A549 (cell line): ENCODE measurements around the gene DRC3. TPM values are rescaled to one million over a fixed set of nuclear protein-coding genes. Genes with fewer than 3 reads are reported as not detected.

ENCODE experiments used
- ATAC-seq, 2 experiments: fragments of 200-7000 bp in 1 of 2; fragments of >200 bp in 1 of 2; cut with Nextera tagmentation in 1 of 2; cut with Tn5 transposase in 1 of 2; 3 replicates each; pipeline versions ENCODE4 v1.8.0 to v1.9.1; 2018 to 2020; ENCODE audit warnings: mild to moderate bottlenecking in 1 of 2, moderate library complexity in 1 of 2
- CTCF ChIA-PET: fragments of 300-600 bp; sonication (Branson Sonifier 250); formaldehyde crosslinking; extraction: SDS; loops from one replicate; lab custom pipeline; 2021; ENCODE audit warnings: antibody characterized with exemption, inconsistent platforms; lab: Yijun Ruan, JAX
- POLR2A ChIA-PET: fragments of 350-600 bp; formaldehyde crosslinking; extraction: SDS; loops from one replicate; lab custom pipeline; 2021; ENCODE audit warnings: antibody characterized with exemption, inconsistent platforms; lab: Yijun Ruan, JAX
- DNase-seq, 2 experiments: peaks; one replicate each; pipeline versions ENCODE4 v3.0.0 to v3.0.0-alpha.2; 2011 to 2016; ENCODE audit warnings: low read depth in 1 of 2, low spot score in 1 of 2
- FAIRE-seq: peaks from 2 replicates; lab custom pipeline; 2011; peaks lifted over from hg19 to GRCh38; lab: Jason Lieb, UNC
- H3K27ac ChIP-seq, 2 experiments: fragments of >200 bp; sonication (Bioruptor Twin); formaldehyde crosslinking; 3 replicates each; pipeline ENCODE4 v1.5.1; 2016 to 2017
- H3K4me1 ChIP-seq: fragments of >200 bp; sonication (Bioruptor Twin); formaldehyde crosslinking; 3 replicates; pipeline ENCODE4 v1.6.1; 2016
- H3K4me2 ChIP-seq: fragments of >200 bp; sonication (Bioruptor Twin); formaldehyde crosslinking; 3 replicates; pipeline ENCODE4 v1.6.1; 2016
- H3K4me3 ChIP-seq: fragments of >200 bp; sonication (Bioruptor Twin); formaldehyde crosslinking; 3 replicates; pipeline ENCODE4 v1.5.1; 2016
- H3K9me3 ChIP-seq: fragments of >200 bp; sonication (Bioruptor Twin); formaldehyde crosslinking; 3 replicates; pipeline ENCODE4 v1.6.1; 2016
- CHD2 ChIP-seq: fragments of 150-350 bp; IDR thresholded peaks from 2 replicates; pipeline ENCODE4 v1.6.1; 2014; ENCODE audit warnings: low read length; ENCODE audit not compliant: partially characterized antibody
- GATA3 ChIP-seq: IDR thresholded peaks from 2 replicates; pipeline ENCODE4 v1.6.1; 2012; ENCODE audit warnings: borderline replicate concordance
- HDAC2 ChIP-seq: fragments of 200-600 bp; sonication (generic); IDR thresholded peaks from 2 replicates; pipeline ENCODE4 v1.6.1; 2016
- HOXB5 ChIP-seq: fragments of 250-450 bp; sonication (Bioruptor Pico); IDR thresholded peaks from 2 replicates; pipeline ENCODE4 v1.5.0; 2020; ENCODE audit warnings: mild to moderate bottlenecking, moderate library complexity
- KDM5A ChIP-seq: fragments of 200-600 bp; sonication (generic); IDR thresholded peaks from 2 replicates; pipeline ENCODE4 v1.6.1; 2016; ENCODE audit warnings: antibody characterized with exemption, mild to moderate bottlenecking
- MAFK ChIP-seq: fragments of 450-650 bp; IDR thresholded peaks from 2 replicates; pipeline ENCODE4 v1.6.1; 2014; ENCODE audit not compliant: partially characterized antibody
- MAZ ChIP-seq: fragments of 150-350 bp; IDR thresholded peaks from 2 replicates; pipeline ENCODE4 v1.6.1; 2014; ENCODE audit warnings: antibody characterized with exemption, low read depth, low read length, borderline replicate concordance
- NPAS2 ChIP-seq: fragments of 250-450 bp; sonication (Bioruptor Pico); IDR thresholded peaks from 2 replicates; pipeline ENCODE4 v1.8.0; 2022; ENCODE audit warnings: mild to moderate bottlenecking, moderate library complexity, borderline replicate concordance
- PHF8 ChIP-seq: fragments of 200-600 bp; sonication (generic); IDR thresholded peaks from 2 replicates; pipeline ENCODE4 v1.6.1; 2016; ENCODE audit warnings: low read depth, mild to moderate bottlenecking, antibody characterized with exemption, moderate library complexity, borderline replicate concordance
- POLR2AphosphoS2 ChIP-seq: conservative IDR thresholded peaks from 2 replicates; pipeline ENCODE4 v1.6.1; 2012; ENCODE audit warnings: low read length, improper control_type of control experiment, inconsistent platforms
- RCOR1 ChIP-seq: fragments of 150-350 bp; IDR thresholded peaks from 2 replicates; pipeline ENCODE4 v1.6.1; 2014; ENCODE audit warnings: antibody characterized with exemption, low read length, low read depth
- RFX5 ChIP-seq: fragments of 450-650 bp; IDR thresholded peaks from 2 replicates; pipeline ENCODE4 v1.7.1; 2014; ENCODE audit warnings: antibody characterized with exemption, mild to moderate bottlenecking, moderate library complexity
- SREBF2 ChIP-seq: fragments of 450-650 bp; IDR thresholded peaks from 2 replicates; pipeline ENCODE4 v1.6.1; 2014; ENCODE audit warnings: mild to moderate bottlenecking, moderate library complexity
- ZC3H11A ChIP-seq: fragments of 450-650 bp; IDR thresholded peaks from 2 replicates; pipeline ENCODE4 v1.6.1; 2014; ENCODE audit warnings: antibody characterized with exemption, mild to moderate bottlenecking
- WGBS: methylation state at CpG from one replicate; pipeline ENCODE4 v1.1.6; 2017; ENCODE audit errors: missing lambda C conversion rate; 5-methylcytosine and 5-hydroxymethylcytosine counted together
- polyA plus RNA-seq, 4 experiments: library from polyadenylated mRNA; depleted of rRNA in 3 of 4; stranded (reverse); fragments of >200 nt; fragmentation: RNase III in 1 of 4; extraction: RNeasy Plus Mini Kit Qiagen cat#74134 plus additional on column Dnase treatment in 1 of 4; gene quantifications; 2 replicates in 3 of 4; 3 replicates in 1 of 4; pipeline ENCODE4 v1.2.3, GENCODE V29; 2011 to 2017
- TF ChIP-seq, protein P1 (sequence below): fragments of >200 bp; sonication (Bioruptor Twin); formaldehyde crosslinking; IDR thresholded peaks from 2 replicates; pipeline ENCODE4 v1.6.1; 2016
- TF ChIP-seq, protein P2 (sequence below): IDR thresholded peaks from 2 replicates; pipeline ENCODE4 v1.6.1; 2012
- TF ChIP-seq, protein P3 (sequence below): fragments of 450-650 bp; IDR thresholded peaks from 2 replicates; pipeline ENCODE4 v1.6.1; 2014; ENCODE audit warnings: antibody characterized with exemption

DRC3 gene
- polyA plus RNA-seq, 2 of the 4 experiments (the other 2 are of a cell fraction) = 2.9 to 3.1 TPM

DNA sequence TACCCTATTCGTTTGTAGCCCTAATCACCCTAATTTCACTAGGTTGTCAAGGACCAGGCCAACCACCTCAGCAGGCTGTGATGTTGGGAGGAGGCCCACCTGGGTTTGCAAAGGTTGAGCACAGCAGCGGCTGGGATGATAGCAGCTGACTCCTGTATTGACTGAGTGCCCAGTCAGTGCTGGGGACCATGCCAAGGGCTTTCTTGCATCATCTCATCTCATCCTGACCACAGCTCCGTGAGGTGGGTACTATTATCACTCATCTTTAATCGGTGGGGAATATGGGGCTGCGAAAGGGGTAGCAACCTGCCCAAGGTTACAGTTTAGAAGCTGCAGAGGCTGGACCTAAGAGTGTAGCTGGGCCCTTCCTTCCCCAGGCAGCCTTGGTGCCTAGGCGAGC lies 54.6 kb downstream of the DRC3 start:
- ATAC-seq (no peak), FAIRE-seq (no peak), DNase-seq (no peak)
- Histone ChIP-seq H3K4me2 (no peak overlapping the region), H3K27ac (no peak overlapping the region), H3K4me1 (peaks cover 11% of the 10 kb centered on the region; the same call in 2 of the 3 replicates), H3K9me3 (no peaks in the 10 kb centered on the region), H3K4me3 (no peak overlapping the region)
- POLR2A ChIA-PET = no interaction called here
- TF ChIP-seq KDM5A = no peak
- CTCF ChIA-PET = interaction anchor here (1.0 to 7.6 kb wide), 8 partner anchors 20 to 207 kb away, joined by 3 to 51 read pairs (median 5); no protein-coding TSS in a partner anchor
- WGBS = 94% methylated on average over 6 of the region's 6 CpGs

DNA sequence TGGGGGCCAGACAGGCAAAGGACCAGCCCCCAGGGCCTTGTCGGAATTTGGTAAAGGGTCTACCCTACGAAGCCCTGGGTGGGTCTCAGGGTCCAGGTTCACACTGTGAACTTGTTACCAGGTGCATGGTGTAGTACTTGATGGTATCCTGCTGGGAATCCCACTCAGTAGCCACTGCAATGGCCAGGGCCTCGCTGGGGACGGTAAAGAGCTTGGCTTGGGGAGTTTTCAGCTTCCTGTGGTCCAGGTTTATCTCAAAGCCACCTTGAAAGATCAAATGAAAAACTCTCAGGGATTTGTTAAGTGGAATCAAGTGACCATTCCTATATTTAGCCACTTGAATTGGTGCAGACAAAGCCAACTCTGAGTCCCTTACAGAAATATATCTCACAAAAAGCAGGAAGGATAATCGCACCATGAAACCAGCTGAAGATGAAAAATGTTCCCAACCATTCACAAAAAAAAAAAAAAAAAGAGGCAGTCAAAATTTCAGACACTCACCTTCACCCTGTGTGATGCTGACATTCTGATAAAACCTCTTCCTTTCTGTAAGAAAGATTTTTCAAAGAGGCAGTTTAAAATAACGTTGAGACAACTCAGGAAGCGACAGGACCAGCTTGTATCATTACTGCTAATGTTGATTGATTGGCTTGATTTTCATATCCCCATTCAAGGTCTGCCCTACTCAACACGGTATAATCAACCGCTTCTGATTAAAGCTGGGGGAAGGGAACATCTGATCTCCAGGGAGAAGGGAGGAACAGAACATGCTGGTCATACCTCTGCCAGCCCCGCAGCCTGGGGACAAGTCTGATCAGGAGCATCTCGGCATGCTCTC lies 55.7 kb downstream of the DRC3 start:
- Histone ChIP-seq H3K9me3 (no peaks in the 10 kb centered on the region), H3K4me2 (no peak overlapping the region), H3K4me1 (peaks cover 11% of the 10 kb centered on the region; the same call in 2 of the 3 replicates), H3K4me3 (no peak overlapping the region), H3K27ac (no peak overlapping the region)
- TF ChIP-seq GATA3 (no peak), RFX5 (no peak), SREBF2 (no peak), MAZ (no peak), HDAC2 (no peak), NPAS2 (no peak), MAFK (no peak), POLR2AphosphoS2 (no peak), HOXB5 (CRISPR knock-in tag) (no peak), KDM5A (no peak), ZC3H11A (no peak)
- TF ChIP-seq, protein P1, sequence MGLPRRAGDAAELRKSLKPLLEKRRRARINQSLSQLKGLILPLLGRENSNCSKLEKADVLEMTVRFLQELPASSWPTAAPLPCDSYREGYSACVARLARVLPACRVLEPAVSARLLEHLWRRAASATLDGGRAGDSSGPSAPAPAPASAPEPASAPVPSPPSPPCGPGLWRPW = no peak
- TF ChIP-seq, protein P2, sequence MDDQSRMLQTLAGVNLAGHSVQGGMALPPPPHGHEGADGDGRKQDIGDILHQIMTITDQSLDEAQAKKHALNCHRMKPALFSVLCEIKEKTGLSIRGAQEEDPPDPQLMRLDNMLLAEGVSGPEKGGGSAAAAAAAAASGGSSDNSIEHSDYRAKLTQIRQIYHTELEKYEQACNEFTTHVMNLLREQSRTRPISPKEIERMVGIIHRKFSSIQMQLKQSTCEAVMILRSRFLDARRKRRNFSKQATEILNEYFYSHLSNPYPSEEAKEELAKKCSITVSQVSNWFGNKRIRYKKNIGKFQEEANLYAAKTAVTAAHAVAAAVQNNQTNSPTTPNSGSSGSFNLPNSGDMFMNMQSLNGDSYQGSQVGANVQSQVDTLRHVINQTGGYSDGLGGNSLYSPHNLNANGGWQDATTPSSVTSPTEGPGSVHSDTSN = no peak
- FAIRE-seq (no peak), DNase-seq (no peak), ATAC-seq (no peak)
- 84% methylated on average over 11 of the region's 11 CpGs for WGBS
- ChIA-PET CTCF (interaction anchor here (0.6 to 2.9 kb wide), 13 partner anchors 8 to 369 kb away, joined by 3 to 25 read pairs (median 4); no protein-coding TSS in a partner anchor), POLR2A (no interaction called here)

DNA sequence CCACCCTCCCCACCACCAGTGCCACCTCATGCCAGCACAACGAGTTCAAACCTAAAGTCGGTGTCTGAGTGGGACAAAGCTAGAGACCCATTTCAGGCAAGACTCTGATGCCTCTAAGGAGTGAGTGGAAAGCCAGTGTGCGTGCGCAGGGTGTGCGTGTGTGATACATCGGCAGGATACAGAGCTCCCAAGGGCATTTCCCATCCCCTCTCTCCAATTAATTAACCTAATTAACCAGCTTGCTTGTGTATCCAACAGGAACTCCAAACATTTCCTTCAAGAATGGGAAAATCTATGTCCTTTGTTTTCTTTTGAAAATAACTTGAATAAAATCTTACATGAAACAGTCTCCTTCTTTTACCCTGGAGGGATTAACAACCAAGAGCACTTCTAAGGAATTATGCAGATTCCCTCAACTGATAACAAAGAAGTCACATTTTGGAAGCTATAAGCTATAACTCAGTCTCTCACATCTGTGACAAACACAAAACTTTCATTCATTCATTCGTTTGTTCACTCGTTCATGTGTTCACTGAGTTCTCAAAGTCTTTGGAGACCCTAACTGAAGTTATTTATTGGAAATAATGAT lies 56.4 kb downstream of the DRC3 start:
- Histone ChIP-seq H3K4me2 (no peak overlapping the region), H3K9me3 (no peaks in the 10 kb centered on the region), H3K27ac (no peak overlapping the region), H3K4me1 (peaks cover 11% of the 10 kb centered on the region; the same call in 2 of the 3 replicates), H3K4me3 (no peak overlapping the region)
- TF ChIP-seq, protein P3, sequence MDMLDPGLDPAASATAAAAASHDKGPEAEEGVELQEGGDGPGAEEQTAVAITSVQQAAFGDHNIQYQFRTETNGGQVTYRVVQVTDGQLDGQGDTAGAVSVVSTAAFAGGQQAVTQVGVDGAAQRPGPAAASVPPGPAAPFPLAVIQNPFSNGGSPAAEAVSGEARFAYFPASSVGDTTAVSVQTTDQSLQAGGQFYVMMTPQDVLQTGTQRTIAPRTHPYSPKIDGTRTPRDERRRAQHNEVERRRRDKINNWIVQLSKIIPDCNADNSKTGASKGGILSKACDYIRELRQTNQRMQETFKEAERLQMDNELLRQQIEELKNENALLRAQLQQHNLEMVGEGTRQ = no peak
- TF ChIP-seq RCOR1 = no peak
- TF ChIP-seq PHF8 = no peak
- TF ChIP-seq CHD2 = no peak
- 90% methylated on average over 8 of the region's 8 CpGs for WGBS
- DNase-seq = no peak
- no peak for ATAC-seq
- ChIA-PET POLR2A (no interaction called here), CTCF (interaction anchor here (0.6 to 2.9 kb wide), 12 partner anchors 10 to 369 kb away, joined by 3 to 25 read pairs (median 4); no protein-coding TSS in a partner anchor)
- FAIRE-seq = no peak
